Neuronal stem cell (in vitro differentiated cells): ENCODE data around the gene GRIK4.

Experiments used
- DNase-seq: peaks from one replicate; pipeline ENCODE4 v3.0.0-alpha.2; 2013; ENCODE audit warnings: low spot score
- H2AFZ ChIP-seq: one replicate; pipeline ENCODE4 v1.6.1; 2013; ENCODE audit warnings: mild to moderate bottlenecking, low read length, inconsistent platforms
- H2AK5ac ChIP-seq: 2 replicates; pipeline ENCODE4 v1.6.1; 2013; ENCODE audit warnings: low read depth, mild to moderate bottlenecking, inconsistent platforms, low read length, moderate library complexity, mixed read lengths
- H2BK120ac ChIP-seq: 2 replicates; pipeline ENCODE4 v1.6.1; 2013; ENCODE audit warnings: low read depth, mild to moderate bottlenecking, inconsistent platforms, low read length, moderate library complexity, mixed read lengths
- H2BK12ac ChIP-seq: one replicate; pipeline ENCODE4 v1.6.1; 2013; ENCODE audit warnings: low read length, inconsistent platforms
- H2BK15ac ChIP-seq: 2 replicates; pipeline ENCODE4 v1.6.1; 2013; ENCODE audit warnings: mild to moderate bottlenecking, low read length, inconsistent platforms, mixed read lengths
- H2BK5ac ChIP-seq: one replicate; pipeline ENCODE4 v1.6.1; 2013; ENCODE audit warnings: inconsistent platforms, mild to moderate bottlenecking, low read length, moderate library complexity
- H3K14ac ChIP-seq: one replicate; pipeline ENCODE4 v1.6.1; 2013; ENCODE audit warnings: low read length, inconsistent platforms
- H3K18ac ChIP-seq: 2 replicates; pipeline ENCODE4 v1.6.1; 2013; ENCODE audit warnings: low read length, inconsistent platforms
- H3K23ac ChIP-seq: 2 replicates; pipeline ENCODE4 v1.6.1; 2013; ENCODE audit warnings: low read depth, mild to moderate bottlenecking, mixed read lengths, low read length, inconsistent platforms; ENCODE audit not compliant: poor library complexity
- H3K27ac ChIP-seq: replicated peaks from 3 replicates; pipeline ENCODE4 v1.5.1; 2013; ENCODE audit warnings: low read length, inconsistent platforms
- H3K27me3 ChIP-seq, 3 experiments: 2 replicates each; pipeline ENCODE4 v1.6.1; 2013; ENCODE audit warnings: low read length in 3 of 3, mild to moderate bottlenecking in 2 of 3, inconsistent platforms in 1 of 3, low read depth in 1 of 3, mixed read lengths in 1 of 3, moderate library complexity in 1 of 3; ENCODE audit not compliant: control insufficient read depth in 3 of 3, insufficient read depth in 3 of 3
- H3K36me3 ChIP-seq, 2 donors: replicated peaks in 1 of 2; 2 replicates each; pipeline ENCODE4 v1.6.1; 2013; ENCODE audit warnings: low read length in 2 of 2; ENCODE audit not compliant: control insufficient read depth in 2 of 2, insufficient read depth in 2 of 2
- H3K4ac ChIP-seq: 2 replicates; pipeline ENCODE4 v1.6.1; 2013; ENCODE audit warnings: inconsistent platforms, mild to moderate bottlenecking, low read length, moderate library complexity
- H3K4me1 ChIP-seq, 2 donors: 1 replicate in 1 of 2; 2 replicates in 1 of 2; pipeline ENCODE4 v1.6.1; 2013; ENCODE audit warnings: low read length in 2 of 2, low read depth in 1 of 2; ENCODE audit not compliant: control insufficient read depth in 2 of 2, insufficient read depth in 1 of 2
- H3K4me2 ChIP-seq: one replicate; pipeline ENCODE4 v1.6.1; 2013; ENCODE audit warnings: mild to moderate bottlenecking, low read length, inconsistent platforms; ENCODE audit not compliant: insufficient read depth, poor library complexity, severe bottlenecking
- H3K4me3 ChIP-seq, 2 donors: 2 replicates each; pipeline ENCODE4 v1.5.1; 2013; ENCODE audit warnings: low read length in 2 of 2, mild to moderate bottlenecking in 2 of 2, inconsistent platforms in 1 of 2, moderate library complexity in 1 of 2
- H3K79me1 ChIP-seq: one replicate; pipeline ENCODE4 v1.6.1; 2013; ENCODE audit warnings: low read depth, mild to moderate bottlenecking, inconsistent platforms, low read length, moderate library complexity
- H3K9ac ChIP-seq: one replicate; pipeline ENCODE4 v1.6.1; 2013; ENCODE audit warnings: mild to moderate bottlenecking, low read depth, low read length, inconsistent platforms; ENCODE audit not compliant: poor library complexity
- H3K9me3 ChIP-seq, 2 donors: replicated peaks in 1 of 2; 2 replicates each; pipeline versions ENCODE3 to v1.6.1; 2013; ENCODE audit warnings: low read length in 2 of 2, mild to moderate bottlenecking in 2 of 2, inconsistent platforms in 1 of 2, low read depth in 1 of 2, mixed read lengths in 1 of 2, moderate library complexity in 1 of 2; ENCODE audit not compliant: control insufficient read depth in 2 of 2, insufficient read depth in 1 of 2
- H4K8ac ChIP-seq: one replicate; pipeline ENCODE4 v1.6.1; 2013; ENCODE audit warnings: low read depth, mild to moderate bottlenecking, inconsistent platforms, low read length, moderate library complexity
- H4K91ac ChIP-seq: one replicate; pipeline ENCODE4 v1.6.1; 2013; ENCODE audit warnings: low read length, low read depth, mild to moderate bottlenecking, inconsistent platforms; ENCODE audit not compliant: poor library complexity
- WGBS, 2 donors: extraction: QIAGEN DNeasy Blood & Tissue Kit; methylation state at CpG; one replicate each; pipeline ENCODE4 v1.1.7; 2013; ENCODE audit warnings: missing lambda C conversion rate in 2 of 2, mixed read lengths in 1 of 2; ENCODE audit not compliant: insufficient read length in 2 of 2, insufficient replicate concordance in 1 of 2; ENCODE audit errors: extremely low coverage in 2 of 2; 5-methylcytosine and 5-hydroxymethylcytosine counted together

Gene GRIK4

DNA sequence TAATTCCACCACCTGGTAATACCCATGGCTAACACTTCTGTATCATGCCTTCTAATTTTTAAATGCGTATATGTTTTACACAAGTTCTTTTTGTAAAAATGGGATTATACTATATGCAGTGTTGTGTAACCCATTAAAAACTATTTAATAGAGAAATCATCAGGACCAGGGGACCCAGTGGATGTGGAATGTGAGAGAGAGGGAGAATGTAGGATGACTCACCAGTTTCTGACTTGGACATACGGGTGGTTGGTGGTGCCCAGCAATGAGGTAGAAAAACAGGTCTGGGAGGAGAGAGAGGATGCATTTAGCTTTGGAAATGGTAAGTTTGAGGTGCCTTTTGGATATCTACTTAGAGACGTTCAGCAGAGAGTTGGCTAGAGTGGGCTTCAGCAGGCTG lies 400.4 kb downstream of the GRIK4 start:
- no peak overlapping the region for H3K9ac ChIP-seq
- no peak overlapping the region for H3K4me3 ChIP-seq
- no peak overlapping the region for H2BK120ac ChIP-seq
- H3K9me3 ChIP-seq = no peaks in the 10 kb centered on the region
- no peak overlapping the region for H2BK5ac ChIP-seq
- no peak overlapping the region for H3K14ac ChIP-seq
- WGBS, 2 donors = no CpG with 5 or more reads among the region's 3 CpGs
- no peak overlapping the region for H3K27ac ChIP-seq
- no peaks in the 10 kb centered on the region for H3K36me3 ChIP-seq
- no peak overlapping the region for H3K18ac ChIP-seq
- H3K4me2 ChIP-seq = no peak overlapping the region
- no peak overlapping the region for H3K23ac ChIP-seq
- no peak overlapping the region for H2AK5ac ChIP-seq
- no peak for DNase-seq
- H3K27me3 ChIP-seq = no peaks in the 10 kb centered on the region
- H3K4me1 ChIP-seq = peaks cover 0 to 7% of the 10 kb centered on the region in 2 donors
- H2BK15ac ChIP-seq = no peak overlapping the region
- no peaks in the 10 kb centered on the region for H3K79me1 ChIP-seq
- H4K8ac ChIP-seq = no peak overlapping the region
- H2AFZ ChIP-seq = no peak overlapping the region
- H4K91ac ChIP-seq = no peak overlapping the region
- no peak overlapping the region for H2BK12ac ChIP-seq
- no peak overlapping the region for H3K4ac ChIP-seq

DNA sequence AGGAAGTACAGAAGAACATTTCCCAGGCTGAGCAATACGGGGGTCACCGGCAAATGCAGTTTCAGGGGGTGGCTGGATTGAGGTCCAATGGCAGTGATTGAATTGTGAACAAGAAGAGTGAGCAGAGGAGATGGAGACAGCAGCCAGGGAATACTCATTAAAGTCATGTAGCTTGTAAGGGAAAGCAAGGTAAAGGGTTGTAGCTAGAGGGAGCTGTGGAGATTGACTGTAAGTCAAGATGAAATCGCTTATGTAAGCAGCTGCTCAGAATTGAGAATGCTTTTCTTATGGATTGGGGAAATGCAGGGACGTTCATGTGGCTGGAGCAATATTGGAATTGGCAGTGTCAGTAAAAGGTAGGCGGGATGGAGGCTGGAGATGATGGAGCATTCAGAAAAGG lies 401.0 kb downstream of the GRIK4 start:
- WGBS, 2 donors = no CpG with 5 or more reads among the region's 5 CpGs
- Histone ChIP-seq H3K27me3 (no peaks in the 10 kb centered on the region), H2AFZ (no peak overlapping the region), H3K79me1 (no peaks in the 10 kb centered on the region), H3K36me3 (no peaks in the 10 kb centered on the region), H3K4me3 (no peak overlapping the region), H3K4me1 (peaks cover 0 to 7% of the 10 kb centered on the region in 2 donors), H3K4me2 (no peak overlapping the region), H2BK12ac (no peak overlapping the region), H2BK5ac (no peak overlapping the region), H3K23ac (no peak overlapping the region), H3K9ac (no peak overlapping the region), H4K8ac (no peak overlapping the region), H3K27ac (no peak overlapping the region), H3K14ac (no peak overlapping the region), H4K91ac (no peak overlapping the region), H2AK5ac (no peak overlapping the region), H3K9me3 (no peaks in the 10 kb centered on the region), H2BK15ac (no peak overlapping the region), H3K18ac (no peak overlapping the region), H3K4ac (no peak overlapping the region), H2BK120ac (no peak overlapping the region)
- no peak for DNase-seq

DNA sequence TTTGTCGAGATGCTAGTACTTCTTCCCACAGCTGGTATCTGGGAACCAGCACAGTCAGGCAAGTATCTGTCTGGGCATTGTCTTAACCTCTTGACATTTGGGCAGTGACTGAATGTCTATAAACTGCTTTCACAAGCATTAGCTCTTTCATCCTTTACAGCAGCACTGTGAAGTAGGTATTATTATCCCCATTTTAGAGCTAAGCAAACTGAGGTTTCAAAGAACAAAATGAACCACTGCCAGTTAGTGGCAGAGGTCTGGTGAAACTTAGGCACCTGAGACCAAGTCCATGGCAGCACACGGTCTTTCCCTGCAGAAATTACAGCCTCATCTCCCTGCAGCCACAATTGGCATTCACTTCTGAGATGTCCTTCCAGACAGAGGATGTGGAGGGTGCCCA lies 401.4 kb downstream of the GRIK4 start:
- Histone ChIP-seq H3K27ac (no peak overlapping the region), H2BK120ac (no peak overlapping the region), H3K27me3 (no peaks in the 10 kb centered on the region), H3K14ac (no peak overlapping the region), H3K23ac (no peak overlapping the region), H3K4me3 (no peak overlapping the region), H2BK15ac (no peak overlapping the region), H2AFZ (no peak overlapping the region), H4K8ac (no peak overlapping the region), H2AK5ac (no peak overlapping the region), H3K18ac (no peak overlapping the region), H3K36me3 (no peaks in the 10 kb centered on the region), H2BK12ac (no peak overlapping the region), H4K91ac (no peak overlapping the region), H3K79me1 (no peaks in the 10 kb centered on the region), H2BK5ac (no peak overlapping the region), H3K9me3 (no peaks in the 10 kb centered on the region), H3K4ac (no peak overlapping the region), H3K4me1 (peaks cover under 1 to 7% of the 10 kb centered on the region in 2 donors), H3K9ac (no peak overlapping the region), H3K4me2 (no peak overlapping the region)
- no peak for DNase-seq
- no CpG with 5 or more reads among the region's 2 CpGs for WGBS, 2 donors

DNA sequence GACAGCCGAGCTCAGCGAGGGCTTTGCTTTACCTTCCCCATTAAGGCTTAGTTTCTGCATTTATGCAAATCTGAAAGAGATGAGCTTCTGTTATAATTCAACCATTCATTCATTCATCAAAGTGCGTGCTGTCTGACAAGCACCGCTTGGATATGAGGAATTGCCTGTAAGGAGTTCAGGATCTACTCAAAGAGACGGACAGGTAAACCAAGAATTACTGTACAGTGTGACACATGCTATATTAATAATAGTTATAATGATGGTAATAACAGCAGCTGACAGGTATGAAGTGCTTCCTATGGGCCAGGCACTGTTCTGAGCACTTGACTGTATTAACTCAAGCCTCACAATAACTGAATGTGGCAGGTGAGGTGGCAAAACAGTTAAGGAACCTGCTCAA lies 402.5 kb downstream of the GRIK4 start:
- no peak overlapping the region for H3K4me3 ChIP-seq
- WGBS, 2 donors = no CpG with 5 or more reads among the region's 5 CpGs
- no peak overlapping the region for H2AK5ac ChIP-seq

More for the DNA sequence above, 402.5 kb downstream of the GRIK4 start:
- Histone ChIP-seq H3K4me1 (peaks cover 0 to 2% of the 10 kb centered on the region in 2 donors), H3K27ac (no peak overlapping the region), H3K27me3 (no peaks in the 10 kb centered on the region), H3K4me2 (no peak overlapping the region), H3K79me1 (no peaks in the 10 kb centered on the region), H4K8ac (no peak overlapping the region), H3K18ac (no peak overlapping the region), H2BK15ac (no peak overlapping the region), H2BK5ac (no peak overlapping the region), H3K9ac (no peak overlapping the region), H3K23ac (no peak overlapping the region), H2BK120ac (no peak overlapping the region), H3K4ac (no peak overlapping the region), H2AFZ (no peak overlapping the region), H2BK12ac (no peak overlapping the region), H3K14ac (no peak overlapping the region), H3K36me3 (no peaks in the 10 kb centered on the region), H4K91ac (no peak overlapping the region), H3K9me3 (no peaks in the 10 kb centered on the region)
- no peak for DNase-seq
